Neuronal stem cell (in vitro differentiated cells): ENCODE measurements around the gene KLHL12.

Experiments used
- DNase-seq: peaks from one replicate; pipeline ENCODE4 v3.0.0-alpha.2; 2013; ENCODE audit warnings: low spot score
- H2AFZ ChIP-seq: one replicate; pipeline ENCODE4 v1.6.1; 2013; ENCODE audit warnings: mild to moderate bottlenecking, low read length, inconsistent platforms
- H2AK5ac ChIP-seq: 2 replicates; pipeline ENCODE4 v1.6.1; 2013; ENCODE audit warnings: low read depth, mild to moderate bottlenecking, inconsistent platforms, low read length, moderate library complexity, mixed read lengths
- H2BK120ac ChIP-seq: 2 replicates; pipeline ENCODE4 v1.6.1; 2013; ENCODE audit warnings: low read depth, mild to moderate bottlenecking, inconsistent platforms, low read length, moderate library complexity, mixed read lengths
- H2BK12ac ChIP-seq: one replicate; pipeline ENCODE4 v1.6.1; 2013; ENCODE audit warnings: low read length, inconsistent platforms
- H2BK15ac ChIP-seq: 2 replicates; pipeline ENCODE4 v1.6.1; 2013; ENCODE audit warnings: mild to moderate bottlenecking, low read length, inconsistent platforms, mixed read lengths
- H2BK5ac ChIP-seq: one replicate; pipeline ENCODE4 v1.6.1; 2013; ENCODE audit warnings: inconsistent platforms, mild to moderate bottlenecking, low read length, moderate library complexity
- H3K14ac ChIP-seq: one replicate; pipeline ENCODE4 v1.6.1; 2013; ENCODE audit warnings: low read length, inconsistent platforms
- H3K18ac ChIP-seq: 2 replicates; pipeline ENCODE4 v1.6.1; 2013; ENCODE audit warnings: low read length, inconsistent platforms
- H3K23ac ChIP-seq: 2 replicates; pipeline ENCODE4 v1.6.1; 2013; ENCODE audit warnings: low read depth, mild to moderate bottlenecking, mixed read lengths, low read length, inconsistent platforms; ENCODE audit not compliant: poor library complexity
- H3K27ac ChIP-seq: replicated peaks from 3 replicates; pipeline ENCODE4 v1.5.1; 2013; ENCODE audit warnings: low read length, inconsistent platforms
- H3K27me3 ChIP-seq, 3 experiments: 2 replicates each; pipeline ENCODE4 v1.6.1; 2013; ENCODE audit warnings: low read length in 3 of 3, mild to moderate bottlenecking in 2 of 3, inconsistent platforms in 1 of 3, low read depth in 1 of 3, mixed read lengths in 1 of 3, moderate library complexity in 1 of 3; ENCODE audit not compliant: control insufficient read depth in 3 of 3, insufficient read depth in 3 of 3
- H3K36me3 ChIP-seq, 2 donors: replicated peaks in 1 of 2; 2 replicates each; pipeline ENCODE4 v1.6.1; 2013; ENCODE audit warnings: low read length in 2 of 2; ENCODE audit not compliant: control insufficient read depth in 2 of 2, insufficient read depth in 2 of 2
- H3K4ac ChIP-seq: 2 replicates; pipeline ENCODE4 v1.6.1; 2013; ENCODE audit warnings: inconsistent platforms, mild to moderate bottlenecking, low read length, moderate library complexity
- H3K4me1 ChIP-seq, 2 donors: 1 replicate in 1 of 2; 2 replicates in 1 of 2; pipeline ENCODE4 v1.6.1; 2013; ENCODE audit warnings: low read length in 2 of 2, low read depth in 1 of 2; ENCODE audit not compliant: control insufficient read depth in 2 of 2, insufficient read depth in 1 of 2
- H3K4me2 ChIP-seq: one replicate; pipeline ENCODE4 v1.6.1; 2013; ENCODE audit warnings: mild to moderate bottlenecking, low read length, inconsistent platforms; ENCODE audit not compliant: insufficient read depth, poor library complexity, severe bottlenecking
- H3K4me3 ChIP-seq, 2 donors: 2 replicates each; pipeline ENCODE4 v1.5.1; 2013; ENCODE audit warnings: low read length in 2 of 2, mild to moderate bottlenecking in 2 of 2, inconsistent platforms in 1 of 2, moderate library complexity in 1 of 2
- H3K79me1 ChIP-seq: one replicate; pipeline ENCODE4 v1.6.1; 2013; ENCODE audit warnings: low read depth, mild to moderate bottlenecking, inconsistent platforms, low read length, moderate library complexity
- H3K9ac ChIP-seq: one replicate; pipeline ENCODE4 v1.6.1; 2013; ENCODE audit warnings: mild to moderate bottlenecking, low read depth, low read length, inconsistent platforms; ENCODE audit not compliant: poor library complexity
- H3K9me3 ChIP-seq, 2 donors: replicated peaks in 1 of 2; 2 replicates each; pipeline versions ENCODE3 to v1.6.1; 2013; ENCODE audit warnings: low read length in 2 of 2, mild to moderate bottlenecking in 2 of 2, inconsistent platforms in 1 of 2, low read depth in 1 of 2, mixed read lengths in 1 of 2, moderate library complexity in 1 of 2; ENCODE audit not compliant: control insufficient read depth in 2 of 2, insufficient read depth in 1 of 2
- H4K8ac ChIP-seq: one replicate; pipeline ENCODE4 v1.6.1; 2013; ENCODE audit warnings: low read depth, mild to moderate bottlenecking, inconsistent platforms, low read length, moderate library complexity
- H4K91ac ChIP-seq: one replicate; pipeline ENCODE4 v1.6.1; 2013; ENCODE audit warnings: low read length, low read depth, mild to moderate bottlenecking, inconsistent platforms; ENCODE audit not compliant: poor library complexity
- WGBS, 2 donors: extraction: QIAGEN DNeasy Blood & Tissue Kit; methylation state at CpG; one replicate each; pipeline ENCODE4 v1.1.7; 2013; ENCODE audit warnings: missing lambda C conversion rate in 2 of 2, mixed read lengths in 1 of 2; ENCODE audit not compliant: insufficient read length in 2 of 2, insufficient replicate concordance in 1 of 2; ENCODE audit errors: extremely low coverage in 2 of 2; 5-methylcytosine and 5-hydroxymethylcytosine counted together

Gene KLHL12

DNA sequence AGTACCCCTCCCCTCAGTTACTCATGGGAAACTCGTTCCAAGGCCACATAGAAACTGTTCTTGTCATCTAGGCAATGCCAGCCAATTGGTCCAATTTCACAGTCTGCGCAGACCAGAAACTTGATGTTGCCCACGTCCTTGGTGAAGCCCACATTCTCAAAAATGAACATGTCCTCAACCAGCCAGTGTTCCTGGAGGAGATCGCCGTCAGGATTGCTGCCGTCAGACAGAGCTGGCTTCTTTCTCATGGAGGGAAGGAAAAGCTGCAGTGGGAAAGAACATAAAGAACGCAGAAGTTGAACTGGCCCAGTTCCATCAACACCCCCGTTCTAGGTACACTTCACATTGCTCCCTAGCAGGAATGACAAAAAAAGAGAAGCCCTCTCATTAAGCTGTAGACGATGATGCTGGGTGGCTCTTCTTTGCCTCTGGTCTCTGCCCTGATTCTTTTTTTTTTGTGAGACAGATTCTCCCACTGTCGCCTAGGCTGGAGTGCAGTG lies 46.0 kb downstream of the KLHL12 start:
- no peak overlapping the region for H3K9ac ChIP-seq
- no peak overlapping the region for H2AFZ ChIP-seq
- no CpG with 5 or more reads among the region's 10 CpGs for WGBS, 2 donors
- no peak overlapping the region for H3K4me3 ChIP-seq
- H3K4me2 ChIP-seq: no peak overlapping the region
- no peak overlapping the region for H4K8ac ChIP-seq
- no peak overlapping the region for H3K14ac ChIP-seq
- no peak overlapping the region for H2BK15ac ChIP-seq
- no peaks in the 10 kb centered on the region for H3K9me3 ChIP-seq
- H2AK5ac ChIP-seq: no peak overlapping the region
- H3K27me3 ChIP-seq: no peaks in the 10 kb centered on the region
- no peak overlapping the region for H2BK5ac ChIP-seq
- H3K23ac ChIP-seq: no peak overlapping the region
- peaks cover 0 to 1% of the 10 kb centered on the region in 2 donors for H3K4me1 ChIP-seq
- H3K18ac ChIP-seq: no peak overlapping the region
- no peak overlapping the region for H2BK12ac ChIP-seq
- no peak overlapping the region for H3K4ac ChIP-seq
- no peak for DNase-seq
- no peak overlapping the region for H3K27ac ChIP-seq
- H4K91ac ChIP-seq: no peak overlapping the region
- peaks cover 11 to 39% of the 10 kb centered on the region in 2 donors for H3K36me3 ChIP-seq
- no peak overlapping the region for H2BK120ac ChIP-seq
- peaks cover 2% of the 10 kb centered on the region for H3K79me1 ChIP-seq

DNA sequence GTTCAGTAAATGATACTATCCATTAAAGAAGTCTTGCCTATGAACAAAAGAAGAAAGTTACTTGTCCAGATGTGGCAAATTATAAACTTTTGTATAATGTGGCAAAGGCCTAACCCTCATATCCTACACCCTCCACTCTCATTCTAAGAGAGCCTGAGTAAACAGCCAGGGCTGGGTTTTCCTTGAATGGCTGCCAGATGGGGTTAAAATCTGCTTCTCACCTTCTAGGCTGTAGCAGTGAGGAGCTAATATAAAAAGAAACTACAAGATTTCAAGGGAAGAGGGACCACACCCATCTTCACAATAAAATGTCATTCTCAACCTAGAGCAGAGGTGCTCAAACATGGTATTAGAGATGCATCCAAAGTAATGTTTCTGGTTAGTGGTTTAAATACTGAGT lies 47.0 kb downstream of the KLHL12 start:
- Histone ChIP-seq H3K4me1 (no peaks in the 10 kb centered on the region), H3K23ac (no peak overlapping the region), H2AK5ac (no peak overlapping the region), H2BK5ac (no peak overlapping the region), H3K4ac (no peak overlapping the region), H3K4me3 (no peak overlapping the region), H3K14ac (no peak overlapping the region), H2BK12ac (no peak overlapping the region), H3K18ac (no peak overlapping the region), H2BK15ac (no peak overlapping the region), H3K27me3 (no peaks in the 10 kb centered on the region), H3K9ac (no peak overlapping the region), H3K27ac (no peak overlapping the region), H2AFZ (no peak overlapping the region), H3K79me1 (peaks cover 2% of the 10 kb centered on the region), H4K91ac (no peak overlapping the region), H3K36me3 (peaks cover 11 to 39% of the 10 kb centered on the region in 2 donors), H3K4me2 (no peak overlapping the region), H4K8ac (no peak overlapping the region), H3K9me3 (no peaks in the 10 kb centered on the region), H2BK120ac (no peak overlapping the region)
- no peak for DNase-seq

DNA sequence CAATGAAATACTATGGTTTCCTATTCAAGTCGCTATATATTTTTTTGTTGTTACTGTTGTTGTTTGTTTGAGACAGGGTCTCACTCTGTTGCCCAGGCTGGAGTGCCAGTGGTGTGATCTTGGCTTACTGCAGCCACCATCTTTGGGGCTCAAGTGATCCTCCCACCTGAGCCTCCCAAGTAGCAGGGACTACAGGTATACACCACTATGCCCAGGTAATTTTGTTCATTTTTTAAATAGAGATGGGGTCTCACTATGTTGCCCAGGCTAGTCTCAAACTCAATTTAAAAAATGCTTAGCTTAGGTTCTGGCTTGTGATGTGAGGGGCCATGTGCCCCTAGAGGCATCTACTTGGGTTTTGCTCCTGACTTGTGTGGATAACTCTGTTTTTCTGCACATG lies 47.9 kb downstream of the KLHL12 start:
- H3K9ac ChIP-seq: no peak overlapping the region
- no peak overlapping the region for H3K27ac ChIP-seq
- no peak overlapping the region for H3K4me3 ChIP-seq
- no peak overlapping the region for H2AFZ ChIP-seq
- no peaks in the 10 kb centered on the region for H3K4me1 ChIP-seq
- H3K79me1 ChIP-seq: no peaks in the 10 kb centered on the region
- no peaks in the 10 kb centered on the region for H3K9me3 ChIP-seq
- WGBS, 2 donors: no CpG with 5 or more reads among the region's 1 CpG
- H3K23ac ChIP-seq: no peak overlapping the region
- H2BK120ac ChIP-seq: no peak overlapping the region
- no peak overlapping the region for H3K14ac ChIP-seq
- H4K8ac ChIP-seq: no peak overlapping the region
- H3K18ac ChIP-seq: no peak overlapping the region
- H2BK5ac ChIP-seq: no peak overlapping the region
- H2BK12ac ChIP-seq: no peak overlapping the region
- H2AK5ac ChIP-seq: no peak overlapping the region
- H4K91ac ChIP-seq: no peak overlapping the region
- no peaks in the 10 kb centered on the region for H3K27me3 ChIP-seq
- H3K36me3 ChIP-seq: peaks cover 11 to 39% of the 10 kb centered on the region in 2 donors
- H3K4ac ChIP-seq: no peak overlapping the region
- H2BK15ac ChIP-seq: no peak overlapping the region
- no peak for DNase-seq
- no peak overlapping the region for H3K4me2 ChIP-seq

DNA sequence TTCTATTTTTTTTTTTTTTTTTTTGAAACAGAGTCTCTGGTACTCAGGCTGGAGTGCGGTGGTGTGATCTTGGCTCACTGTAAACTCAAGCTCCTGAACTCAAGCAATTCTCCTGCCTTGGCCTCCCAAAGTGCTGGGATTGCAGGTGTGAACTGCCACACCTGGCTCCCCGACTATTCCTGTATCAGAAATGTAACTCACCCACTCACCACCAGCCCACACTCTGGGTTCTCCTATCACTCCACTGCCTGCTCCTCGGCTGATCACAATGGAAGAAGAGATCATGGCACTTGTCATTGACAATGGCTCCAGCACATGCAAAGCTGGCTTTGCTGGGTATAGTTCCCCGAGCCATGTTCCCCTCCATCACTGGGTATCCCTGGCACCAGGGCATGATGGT lies 54.0 kb downstream of the KLHL12 start:
- Histone ChIP-seq H3K4me2 (no peak overlapping the region), H2BK120ac (no peak overlapping the region), H2BK15ac (no peak overlapping the region), H3K36me3 (peaks cover 7 to 18% of the 10 kb centered on the region in 2 donors), H3K9me3 (peaks cover 0 to 1% of the 10 kb centered on the region in 2 donors), H2BK12ac (no peak overlapping the region), H3K4ac (no peak overlapping the region), H3K18ac (no peak overlapping the region), H3K27me3 (no peaks in the 10 kb centered on the region), H3K27ac (no peak overlapping the region), H3K79me1 (no peaks in the 10 kb centered on the region), H2BK5ac (no peak overlapping the region), H4K8ac (no peak overlapping the region), H3K4me1 (no peaks in the 10 kb centered on the region), H3K23ac (no peak overlapping the region), H4K91ac (no peak overlapping the region), H2AK5ac (no peak overlapping the region), H3K9ac (no peak overlapping the region), H3K14ac (no peak overlapping the region), H2AFZ (no peak overlapping the region), H3K4me3 (peak overlapping the region in 1 of 2 donors; percentile 66)
- DNase-seq: no peak
- no CpG with 5 or more reads among the region's 4 CpGs for WGBS, 2 donors
